Activated T-helper 1 cell treated with anti-CD3 and anti-CD28 coated beads, Interleukin-2, amount 50 U/mL, for 16 hours (primary cell): ENCODE data around the gene RHOC.

Source experiments
- DNase-seq, 2 donors: peaks; one replicate each; pipeline ENCODE4 v3.0.0-alpha.2; 2020; ENCODE audit warnings: low read depth in 1 of 2, low spot score in 1 of 2

The RHOC gene

DNA sequence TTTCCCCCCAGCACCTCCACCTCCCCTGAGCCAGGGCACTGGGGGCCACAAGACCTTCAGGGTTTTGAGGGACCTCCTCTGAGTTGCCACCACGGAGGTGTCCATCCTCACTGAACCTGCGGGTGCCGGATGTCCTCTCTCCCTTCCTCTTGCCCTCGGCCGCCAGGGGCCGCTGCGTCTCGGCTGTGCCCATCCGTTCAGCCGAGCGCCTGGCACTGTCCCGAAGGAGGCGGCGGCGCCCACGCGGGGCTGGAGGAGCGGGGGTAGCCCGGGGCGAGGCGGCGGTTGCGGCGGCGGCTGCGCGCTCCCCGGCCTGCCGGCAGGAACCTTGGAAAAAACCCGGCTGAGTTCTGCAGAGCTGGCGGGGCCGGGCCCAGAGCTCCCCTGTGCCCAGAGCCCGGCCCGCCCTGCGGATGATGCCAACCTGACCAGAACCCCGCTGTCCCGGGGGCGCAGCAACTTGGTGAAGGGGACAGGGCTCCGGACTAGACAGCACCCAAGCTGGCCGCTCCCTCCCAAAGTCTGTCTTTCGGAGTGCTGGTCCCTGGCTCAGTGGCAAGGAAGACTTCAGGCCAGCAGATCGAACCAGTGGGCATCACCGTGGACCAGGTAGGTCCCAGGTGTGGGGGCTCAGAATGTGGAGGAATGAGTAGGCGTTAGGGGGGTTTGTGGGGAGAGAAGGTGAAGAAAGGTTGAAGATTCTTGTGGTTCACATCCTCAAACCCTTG lies 11.9 kb upstream of the RHOC start:
- peak; percentile 55 to 58 for DNase-seq

DNA sequence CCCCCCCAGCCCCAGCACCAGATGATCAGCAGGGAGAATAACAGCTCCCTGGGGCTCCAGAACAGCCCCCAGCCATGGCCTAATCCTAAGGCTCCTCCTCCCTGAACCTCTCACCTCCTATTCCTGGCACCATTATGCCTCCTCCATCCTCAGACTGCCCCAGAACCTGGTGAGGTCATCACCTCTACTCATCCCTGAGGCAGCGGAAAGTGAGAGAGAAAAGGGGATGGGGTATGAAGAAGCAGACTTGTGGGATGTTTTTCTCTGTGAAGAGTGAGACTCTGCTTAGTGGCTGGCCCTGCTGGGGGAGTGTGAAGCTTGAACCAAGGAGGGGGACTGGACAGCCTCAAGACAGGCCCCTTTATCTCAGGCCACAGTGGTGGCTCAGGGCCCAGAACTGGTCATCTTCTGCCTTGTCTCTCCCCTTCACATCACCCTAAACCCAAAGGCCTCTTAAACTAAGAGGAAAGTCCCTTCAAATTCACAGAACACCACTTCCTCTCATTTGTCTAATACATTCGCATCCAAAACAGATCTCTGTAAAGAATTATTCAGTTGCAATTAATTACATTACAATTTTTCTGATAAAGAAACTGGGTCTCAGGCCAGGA lies 10.4 kb upstream of the RHOC start:
- no peak for DNase-seq

DNA sequence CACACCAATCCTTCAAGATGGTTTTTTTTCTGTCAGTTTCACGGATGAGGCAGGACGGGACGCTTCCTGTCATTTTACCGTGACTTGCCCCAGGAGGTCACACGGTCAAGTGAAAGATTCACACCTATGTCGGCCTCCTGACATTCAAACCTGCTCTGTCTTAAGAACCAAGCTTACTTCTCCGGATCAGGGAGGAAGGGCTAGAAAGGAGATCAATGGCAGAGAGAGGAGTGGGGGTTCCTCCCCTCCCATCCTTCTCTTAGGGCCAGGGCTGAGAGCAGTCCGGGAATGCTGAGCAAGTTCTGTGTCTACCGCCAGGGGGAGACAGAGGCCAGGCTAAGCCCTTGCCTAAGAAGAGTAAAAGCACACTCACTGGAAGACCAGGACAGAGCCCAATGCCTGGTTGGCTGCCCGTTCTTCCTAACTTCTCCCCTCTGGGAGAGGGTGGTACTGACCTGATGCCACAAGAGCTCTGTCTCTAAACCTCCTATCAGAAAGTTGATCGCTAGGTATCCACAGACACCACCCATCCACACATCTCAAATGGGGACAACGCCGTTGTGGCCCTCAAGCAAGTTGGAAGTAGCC lies 9.3 kb upstream of the RHOC start:
- peak; percentile 62 to 68 for DNase-seq

DNA sequence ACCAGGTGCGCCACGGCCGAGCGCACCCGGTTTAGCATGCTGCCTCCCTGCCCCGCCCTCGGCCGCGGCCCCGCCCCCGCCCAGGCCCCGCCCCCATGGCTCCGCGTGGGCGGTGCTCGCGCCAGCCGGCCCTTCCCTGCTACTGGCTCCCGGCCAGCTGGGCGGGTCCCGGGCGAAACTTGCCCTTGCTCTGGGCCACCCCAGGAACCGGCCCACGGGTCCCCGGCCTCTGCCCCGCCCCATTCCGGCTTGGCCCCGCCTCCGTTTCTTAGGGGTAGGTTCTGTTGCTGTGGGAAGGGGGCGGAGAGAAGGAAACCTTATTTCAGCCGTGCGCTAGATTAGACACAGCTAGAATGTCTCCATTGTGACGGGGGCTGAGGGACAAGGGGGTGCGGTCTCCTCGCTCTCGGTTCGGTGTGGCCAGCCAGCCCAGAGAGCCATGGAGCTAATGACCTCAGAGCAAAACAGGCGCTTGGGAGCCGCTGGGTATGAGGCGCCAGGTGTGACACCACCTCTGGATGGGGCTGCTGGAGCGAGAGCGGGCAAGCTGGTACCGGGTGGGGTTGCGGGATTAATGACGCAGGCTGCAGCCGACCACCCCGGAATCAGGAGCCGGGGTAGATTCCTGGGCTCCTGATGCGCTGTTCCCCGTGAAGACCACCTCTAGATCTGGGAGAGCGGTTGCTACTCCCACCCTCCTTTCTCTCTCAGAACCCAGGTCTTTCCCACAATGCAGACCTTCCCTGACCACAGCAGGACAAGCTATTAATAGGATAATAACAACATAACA lies 8.5 kb upstream of the RHOC start, which contains the start of gene PPM1J:
TSS of gene PPM1J (minus strand) at position 69 of the 790 bp plus-strand sequence. CDS start at position 38, 31 bp downstream.
- DNase-seq: peak; percentile 95 to 96

DNA sequence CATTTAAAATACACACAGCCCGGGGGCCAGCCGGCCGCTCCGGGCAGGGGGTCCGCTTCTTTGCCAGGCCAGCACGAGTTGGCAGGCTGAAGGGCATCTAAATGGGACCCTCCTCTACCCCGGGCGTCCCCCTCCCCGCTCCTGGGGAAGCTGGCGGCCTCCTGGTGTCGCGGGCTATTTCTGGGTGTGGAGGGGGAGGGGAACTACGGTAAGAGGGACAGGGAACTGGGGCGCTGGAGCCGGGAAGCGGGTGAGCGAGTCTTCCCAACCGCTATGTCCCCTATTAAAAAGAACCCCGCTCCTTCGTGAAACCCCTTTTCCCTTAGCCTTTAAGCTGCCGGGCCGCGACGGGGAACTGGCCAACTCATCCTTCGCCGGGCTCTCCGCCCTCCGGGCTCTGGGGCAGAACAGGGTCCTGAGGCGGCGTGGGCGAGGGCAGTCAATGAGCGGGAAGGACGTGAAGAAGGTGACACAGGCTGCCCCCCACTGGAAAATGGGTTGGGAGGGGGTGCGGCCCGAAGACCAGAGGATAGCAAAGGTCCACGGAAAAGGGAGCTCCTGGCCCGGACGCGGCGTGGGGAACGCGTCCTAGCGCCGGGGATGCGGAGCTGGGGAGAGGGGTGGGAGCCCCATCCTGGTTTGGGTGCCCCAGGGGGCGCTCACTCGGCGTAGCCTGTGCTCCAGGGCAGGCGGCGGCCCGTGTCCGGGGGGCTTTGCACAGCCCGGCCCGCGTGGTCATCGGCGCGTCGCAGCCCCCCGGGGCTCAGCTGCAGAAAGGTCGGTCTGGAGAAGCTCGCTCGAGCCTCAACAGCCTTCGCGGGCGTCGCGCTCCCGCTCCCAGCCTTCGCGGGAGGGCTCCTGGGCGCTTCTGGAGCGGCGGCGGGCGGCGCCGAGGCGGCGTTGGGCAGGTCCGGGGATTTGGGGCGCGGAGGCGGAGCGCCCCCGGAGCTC lies 7.7 kb upstream of the RHOC start:
- DNase-seq: no peak

DNA sequence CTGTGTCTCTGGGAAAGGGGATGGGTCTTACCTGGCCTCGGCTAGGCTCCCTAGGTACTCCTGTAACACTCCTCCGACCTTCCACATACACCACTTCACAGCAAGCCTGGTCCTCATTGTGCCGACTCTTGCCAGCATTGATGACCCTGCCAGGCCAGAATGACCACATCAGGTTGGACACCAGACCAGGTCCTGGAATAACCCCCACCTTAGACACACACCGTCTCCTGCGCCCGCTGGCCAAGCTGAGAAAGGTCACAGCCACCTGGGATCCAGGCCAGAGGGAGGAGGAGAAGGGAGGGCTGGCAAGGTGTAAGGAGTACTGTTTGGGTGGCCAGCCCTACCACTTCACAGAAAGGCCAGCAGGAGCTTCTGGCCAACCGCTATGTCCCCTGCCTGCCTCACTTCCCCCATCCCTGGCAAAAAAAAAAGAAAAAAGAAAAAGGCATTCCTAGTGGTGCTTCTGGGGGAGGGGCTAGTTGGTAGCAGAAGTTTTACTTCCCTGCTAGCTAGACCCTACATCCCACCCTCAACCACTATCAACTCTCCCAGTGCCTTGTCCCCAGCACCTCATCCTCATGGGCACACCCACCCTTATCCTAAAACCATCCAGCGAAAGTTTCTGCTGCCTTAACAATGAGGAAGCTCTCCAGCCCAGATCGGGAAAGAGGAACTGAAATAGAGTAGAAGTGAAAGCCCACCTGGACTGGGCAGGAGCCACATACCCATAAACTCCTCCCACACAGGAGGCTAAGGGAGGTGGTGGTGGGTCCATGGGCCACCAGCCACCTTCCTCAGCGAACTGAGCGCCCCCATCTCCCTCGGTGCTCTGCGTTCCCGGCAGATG lies 6.8 kb upstream of the RHOC start:
- no peak for DNase-seq

DNA sequence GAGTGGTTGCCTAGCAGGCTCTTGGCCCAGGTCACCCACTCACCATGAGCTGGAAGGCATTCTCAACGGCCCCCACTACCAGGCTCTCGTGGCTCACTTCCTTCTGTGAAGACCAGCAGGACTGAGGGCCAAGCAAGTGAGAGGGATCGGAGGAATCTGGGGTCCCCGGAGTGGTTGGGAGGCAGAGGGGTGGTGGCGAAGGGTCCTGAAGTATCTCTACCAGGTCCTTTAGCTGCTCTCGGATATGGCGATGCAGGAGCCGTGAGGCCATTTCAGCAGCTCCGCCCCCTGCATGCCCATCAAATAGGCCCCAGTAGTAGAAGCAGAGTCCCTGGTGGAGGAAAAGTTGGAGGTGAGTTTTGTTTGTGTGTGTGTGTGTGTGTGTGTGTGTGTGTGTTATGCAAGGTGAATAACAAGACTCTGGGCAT lies 5.8 kb upstream of the RHOC start:
- DNase-seq: no peak

DNA sequence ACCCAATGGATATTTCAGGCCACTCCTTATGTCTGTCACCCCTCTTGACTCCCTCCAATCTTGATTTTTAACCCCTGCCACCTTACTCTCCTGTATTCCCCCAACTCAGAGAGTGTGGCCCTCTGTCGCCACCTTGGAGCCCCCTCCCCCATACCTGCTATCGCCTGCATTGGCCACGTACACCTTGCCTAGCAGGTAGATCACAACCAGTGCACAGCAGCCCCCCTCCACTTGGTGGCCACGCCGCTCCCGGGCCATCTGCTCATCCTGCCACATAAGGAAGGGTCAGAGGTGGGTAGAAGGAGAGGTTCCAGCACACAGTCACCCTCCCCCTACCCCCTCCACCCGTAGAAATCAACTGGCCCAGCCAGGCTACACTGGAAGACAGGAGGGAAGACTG lies 5.3 kb upstream of the RHOC start:
- DNase-seq: no peak

DNA sequence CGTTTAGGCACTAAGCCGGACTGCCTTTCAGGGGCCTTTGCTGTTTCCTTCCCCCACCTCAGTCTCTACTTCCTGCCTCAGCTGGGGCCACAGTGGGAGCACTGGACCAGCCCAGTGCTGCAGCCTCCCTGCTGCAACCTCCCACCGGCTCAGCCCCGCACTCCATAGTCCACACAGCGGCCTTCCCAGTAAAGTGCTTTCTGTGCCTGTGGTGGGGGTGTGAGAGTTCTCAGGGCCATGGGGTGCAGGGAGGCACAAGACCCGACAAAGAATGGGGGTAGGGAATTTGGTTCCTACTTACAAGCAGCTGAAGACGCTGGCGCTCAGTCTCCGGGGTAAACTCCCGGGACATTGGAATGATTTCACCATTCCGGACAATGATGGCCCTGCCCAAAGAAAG lies 4.7 kb upstream of the RHOC start:
- DNase-seq: no peak

DNA sequence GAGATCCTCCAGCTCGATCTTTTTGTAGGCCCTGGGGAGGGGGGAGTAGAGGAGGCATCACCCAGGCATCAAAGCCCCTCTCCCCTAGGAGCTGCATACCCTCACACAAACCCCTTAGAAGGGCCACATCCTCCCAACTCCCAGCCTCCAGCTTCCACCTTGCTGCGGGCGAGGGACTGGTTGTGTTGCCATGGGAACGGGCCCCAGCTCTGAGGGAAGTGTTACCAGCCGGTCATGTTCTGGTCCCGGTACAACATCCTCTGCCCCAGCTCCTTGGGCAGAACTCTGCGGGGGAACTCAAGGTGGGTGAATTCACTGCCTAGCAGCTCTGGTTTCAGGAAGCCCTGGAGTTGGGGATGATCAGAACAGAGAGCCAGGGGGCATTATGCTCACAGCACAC lies 4.1 kb upstream of the RHOC start:
- DNase-seq: no peak

DNA sequence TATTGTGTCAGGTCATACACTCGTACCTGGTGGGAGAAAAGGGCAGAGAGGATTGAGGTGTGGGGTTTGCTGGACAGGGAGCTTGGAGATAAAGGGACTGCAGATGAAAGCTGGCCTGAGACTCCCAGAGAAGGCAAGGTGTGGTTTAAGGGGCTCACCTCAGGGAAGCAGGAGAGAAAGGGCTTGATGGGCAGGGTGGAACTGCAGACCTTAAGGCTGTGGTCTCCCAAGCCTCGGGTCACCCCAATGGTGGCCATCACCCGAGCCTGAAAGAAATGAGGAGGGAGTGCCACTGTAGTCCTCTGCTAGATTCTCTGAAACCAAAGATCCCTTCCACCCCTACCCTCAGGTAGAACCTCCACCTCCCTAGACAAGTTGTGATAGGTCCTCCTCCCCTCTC lies 3.7 kb upstream of the RHOC start:
- no peak for DNase-seq

DNA sequence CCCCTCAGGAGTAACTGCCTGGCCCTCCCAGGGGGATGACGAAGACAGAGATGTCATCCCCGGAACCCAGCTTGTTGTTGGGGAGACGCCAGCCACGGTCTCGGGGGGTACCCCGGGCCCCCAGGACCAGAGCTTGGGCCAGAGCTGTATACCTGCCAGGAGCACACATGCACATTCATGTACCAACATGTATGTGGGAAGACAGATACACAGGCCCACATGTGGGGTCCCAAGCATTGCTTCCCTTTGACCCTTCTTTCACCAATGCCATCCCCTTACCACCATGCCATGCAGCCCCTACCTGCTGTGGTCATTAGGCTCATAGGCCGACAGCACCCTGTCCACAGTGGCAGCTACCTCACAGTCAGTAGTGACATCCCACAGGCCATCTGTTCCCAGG lies 3.2 kb upstream of the RHOC start:
- DNase-seq: no peak

DNA sequence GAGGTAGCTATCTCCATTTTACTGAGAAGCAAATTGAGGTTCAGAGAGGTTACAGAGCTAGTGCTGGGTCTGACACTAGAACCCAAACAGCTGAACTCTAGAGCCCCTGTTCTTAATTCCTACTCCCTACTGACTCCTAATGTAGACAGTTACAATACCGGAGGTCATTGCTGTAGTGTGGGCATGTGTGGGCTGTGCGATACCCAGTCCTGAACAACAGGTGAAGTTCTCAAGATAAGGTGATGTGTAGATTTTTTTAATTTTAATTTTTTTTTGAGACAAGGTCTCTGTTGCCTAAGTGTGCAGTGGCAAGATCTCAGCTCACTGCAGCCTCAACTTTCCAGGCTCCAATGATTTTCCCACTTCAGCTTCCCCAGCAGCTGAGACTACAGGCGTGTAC lies 1.6 kb upstream of the RHOC start:
- DNase-seq: no peak

DNA sequence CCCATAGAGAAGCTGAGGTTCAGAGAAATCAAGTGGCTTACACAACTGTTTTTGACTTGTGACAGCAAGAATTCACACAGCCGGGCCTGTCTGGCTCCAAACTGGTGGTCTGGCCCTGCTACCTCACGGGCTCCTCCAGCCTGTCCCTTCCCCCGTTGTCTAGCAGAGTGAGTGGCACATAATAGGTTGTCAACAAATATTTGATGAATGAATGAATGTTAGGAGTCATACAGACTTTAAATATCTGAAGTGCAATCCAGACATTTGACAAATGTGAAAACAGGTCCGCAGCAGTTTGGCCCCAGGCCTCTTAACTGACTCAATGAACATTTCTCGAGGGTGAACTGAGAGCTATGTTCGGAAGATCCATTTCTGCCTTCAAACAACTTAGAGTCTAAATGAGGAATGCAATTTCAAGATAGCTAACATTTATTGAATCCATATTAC lies 1.1 kb upstream of the RHOC start:
- DNase-seq: no peak

DNA sequence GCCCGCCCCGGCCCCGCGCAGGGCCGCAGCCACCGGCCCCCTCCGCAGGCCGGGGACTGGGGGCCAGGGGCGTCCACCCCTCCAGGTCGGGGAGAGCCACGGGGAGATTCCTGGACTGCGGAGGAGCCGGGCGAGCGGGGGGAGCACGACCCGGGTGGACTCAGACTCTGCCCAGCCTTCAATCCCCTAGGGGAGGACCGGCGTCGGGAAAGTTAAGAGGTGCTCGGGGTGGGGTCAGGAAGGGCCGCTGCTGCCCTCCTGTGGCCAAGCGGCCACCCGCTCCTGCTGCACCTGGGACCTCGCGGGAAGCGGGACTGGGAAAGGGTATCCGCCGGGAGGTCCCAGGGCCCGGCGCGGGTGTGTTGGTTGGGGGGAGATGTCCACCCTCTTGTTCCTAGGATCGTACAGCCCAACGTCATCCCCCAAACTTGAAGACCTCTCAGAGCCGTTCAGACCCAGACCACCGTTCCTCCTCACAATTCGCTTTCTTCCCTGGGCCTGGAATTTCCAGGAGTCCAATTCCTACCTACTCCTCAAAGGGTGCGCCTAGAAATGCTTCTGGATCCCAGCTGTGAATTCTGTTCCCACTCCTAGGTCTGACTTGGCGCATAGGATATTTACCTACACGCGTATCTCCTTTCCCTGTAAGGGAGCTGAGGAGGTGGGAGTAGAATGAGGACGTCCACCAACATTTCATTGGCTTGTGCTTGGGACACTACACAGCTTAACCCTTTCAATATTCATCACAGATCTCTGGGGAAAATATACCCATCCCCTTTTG lies 484 bp upstream of the RHOC start:
- DNase-seq: peak; percentile 28 to 48

DNA sequence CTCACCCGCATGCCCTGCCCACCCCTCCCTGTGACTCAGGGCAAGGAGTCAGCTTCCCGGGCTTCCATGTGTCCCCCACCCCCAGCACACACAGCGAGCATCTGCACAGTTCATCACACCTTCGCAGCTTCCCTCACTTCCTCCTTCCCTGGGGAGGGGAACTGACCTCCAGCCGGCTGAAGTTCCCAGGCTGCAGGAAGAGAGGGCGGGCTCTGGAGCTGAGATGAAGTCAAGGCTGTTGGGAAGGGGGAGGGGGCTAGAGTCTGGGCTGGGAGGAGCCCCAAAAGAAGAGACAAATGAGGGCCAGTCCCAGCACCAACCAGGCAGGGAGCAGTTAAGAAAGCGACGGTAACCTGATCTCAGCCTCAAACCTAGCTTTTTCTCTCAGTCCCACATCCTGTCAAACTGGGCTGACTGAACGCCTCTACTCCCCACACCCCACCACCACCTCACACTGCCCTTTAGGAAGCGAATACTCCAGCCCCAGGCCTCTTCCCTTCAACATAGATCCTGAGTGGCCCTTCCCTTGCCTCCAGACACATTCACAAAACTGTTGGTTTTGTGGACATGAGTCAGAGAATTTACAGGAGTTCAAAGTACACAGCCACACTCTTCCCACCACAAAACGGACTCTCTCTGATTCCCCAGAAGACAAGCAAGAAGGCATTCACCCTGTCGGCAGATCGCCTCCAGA lies 1.8 kb downstream of the RHOC start:
- peak in 1 of 2 donors; percentile 5 for DNase-seq

DNA sequence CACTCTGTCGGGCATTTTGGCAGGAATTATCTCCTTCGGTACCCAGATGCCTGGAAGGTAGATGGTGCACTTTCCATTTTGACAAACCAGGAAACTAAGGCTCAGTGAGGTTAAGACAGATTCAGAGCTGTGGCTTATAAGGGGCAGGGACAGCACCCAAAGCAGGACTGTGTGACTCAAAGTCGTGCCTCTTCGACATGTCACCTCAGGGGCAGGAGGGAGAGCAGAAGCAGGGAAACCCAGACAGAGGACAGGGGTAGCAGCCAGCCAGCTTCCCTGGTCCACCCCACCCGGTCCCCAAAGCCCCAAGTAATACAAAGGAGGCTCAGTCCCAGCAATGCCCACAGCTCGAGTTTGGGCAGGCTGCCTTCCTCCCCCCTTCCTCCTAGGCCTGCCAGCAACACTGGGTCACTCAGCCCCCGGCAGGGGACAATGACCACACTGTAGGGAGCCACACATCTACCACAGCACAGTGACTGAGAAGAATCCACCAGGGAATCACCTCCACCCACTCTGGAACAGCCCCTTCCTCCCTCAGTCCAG lies 2.5 kb downstream of the RHOC start:
- DNase-seq: peak in 1 of 2 donors; percentile 2

DNA sequence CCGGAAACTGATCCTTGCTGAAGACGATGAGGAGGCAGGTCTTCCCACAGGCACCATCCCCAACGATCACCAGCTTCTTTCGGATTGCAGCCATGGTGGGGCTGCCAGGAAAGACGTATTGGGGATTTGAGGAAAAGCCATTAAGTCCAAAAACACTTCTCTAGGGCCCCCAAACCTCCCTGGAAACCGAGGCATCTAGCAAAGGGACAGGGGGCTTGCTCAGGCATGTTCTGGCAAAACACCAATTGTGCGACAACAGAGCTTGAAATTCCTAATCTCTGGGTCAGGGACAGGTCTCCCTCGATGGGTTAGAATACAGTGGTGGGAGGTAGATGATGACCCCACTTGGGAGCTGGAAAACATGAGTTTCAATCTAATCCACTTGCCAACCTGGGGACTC lies 3.2 kb downstream of the RHOC start:
- DNase-seq: peak in 1 of 2 donors; percentile 1
